Endothelial cell (in vitro differentiated cells): Measurements from ENCODE around the gene FBRSL1. TPM values are rescaled to one million over a fixed set of nuclear protein-coding genes. Genes with fewer than 3 reads are reported as not detected.
A peak's percentile ranks its signal among the peaks of the same experiment; 100 is the strongest.
"Not testable (repeated sequence)": the region's sequence is repeated elsewhere in the genome, so short reads cannot be mapped to it uniquely, and the experiment has no call there.

Experiments
- DNase-seq: peaks from one replicate; pipeline ENCODE4 v3.0.0; 2021; ENCODE audit warnings: low spot score
- H3K27ac Mint-ChIP-seq: one replicate; pipeline ENCODE4 v1.8.0; 2021; ENCODE audit warnings: mixed read lengths, inconsistent platforms; ENCODE audit not compliant: unreplicated experiment
- H3K27me3 Mint-ChIP-seq: one replicate; pipeline ENCODE4 v1.8.0; 2021; ENCODE audit warnings: mild to moderate bottlenecking, moderate library complexity, mixed read lengths, inconsistent platforms; ENCODE audit not compliant: unreplicated experiment
- H3K36me3 Mint-ChIP-seq: one replicate; pipeline ENCODE4 v1.8.0; 2021; ENCODE audit warnings: mild to moderate bottlenecking, low read depth, mixed read lengths, inconsistent platforms; ENCODE audit not compliant: unreplicated experiment
- H3K4me1 Mint-ChIP-seq: one replicate; pipeline ENCODE4 v1.8.0; 2021; ENCODE audit warnings: mild to moderate bottlenecking, mixed read lengths, inconsistent platforms; ENCODE audit not compliant: unreplicated experiment
- H3K4me3 Mint-ChIP-seq: one replicate; pipeline ENCODE4 v1.8.0; 2021; ENCODE audit warnings: mild to moderate bottlenecking, mixed read lengths, inconsistent platforms; ENCODE audit not compliant: unreplicated experiment
- H3K9me3 Mint-ChIP-seq: one replicate; pipeline ENCODE4 v1.8.0; 2021; ENCODE audit warnings: mixed read lengths, inconsistent platforms; ENCODE audit not compliant: unreplicated experiment
- long read RNA-seq: library from polyadenylated mRNA; unstranded; transcript quantifications from one replicate; pipeline ENCODE4 v2.0.0, GENCODE V29; 2020; ENCODE audit not compliant: unreplicated experiment
- total RNA-seq: library from RNA; stranded (reverse); fragmentation: NEBNext Ultra II Directional; extraction: Animal tissue kit (Norgen Biotek cat#: 25700); gene quantifications from one replicate; pipeline ENCODE4 v1.2.1, GENCODE V29; 2021; ENCODE audit not compliant: unreplicated experiment
- TF ChIP-seq, protein P1 (sequence below): fragments of 200-600 bp; sonication (generic); IDR thresholded peaks from one replicate; pipeline ENCODE4 v1.5.0; 2021; ENCODE audit warnings: antibody characterized with exemption; ENCODE audit not compliant: unreplicated experiment

FBRSL1 gene
- 38.4 TPM for total RNA-seq
- long read RNA-seq, partial matches to known transcripts, result 0 of 1 reads
- long read RNA-seq, other reads (novel, unspliced or antisense), result 1 of 1 reads

GRCh38 chr12:132489602-132490266 is at the start of gene FBRSL1:
Gene FBRSL1, plus strand, starts transcription at chr12:132490151.
- peaks cover 3% of the 10 kb centered on the region for H3K36me3 Mint-ChIP-seq
- H3K4me1 Mint-ChIP-seq, result peaks cover 18% of the 10 kb centered on the region
- H3K27me3 Mint-ChIP-seq, result peaks cover 29% of the 10 kb centered on the region
- peak within 1 kb of the TSS; percentile 86 for H3K4me3 Mint-ChIP-seq
- H3K27ac Mint-ChIP-seq, result peak within 1 kb of the TSS; percentile 36
- H3K9me3 Mint-ChIP-seq, result peaks cover 4% of the 10 kb centered on the region
- TF ChIP-seq, protein P1, sequence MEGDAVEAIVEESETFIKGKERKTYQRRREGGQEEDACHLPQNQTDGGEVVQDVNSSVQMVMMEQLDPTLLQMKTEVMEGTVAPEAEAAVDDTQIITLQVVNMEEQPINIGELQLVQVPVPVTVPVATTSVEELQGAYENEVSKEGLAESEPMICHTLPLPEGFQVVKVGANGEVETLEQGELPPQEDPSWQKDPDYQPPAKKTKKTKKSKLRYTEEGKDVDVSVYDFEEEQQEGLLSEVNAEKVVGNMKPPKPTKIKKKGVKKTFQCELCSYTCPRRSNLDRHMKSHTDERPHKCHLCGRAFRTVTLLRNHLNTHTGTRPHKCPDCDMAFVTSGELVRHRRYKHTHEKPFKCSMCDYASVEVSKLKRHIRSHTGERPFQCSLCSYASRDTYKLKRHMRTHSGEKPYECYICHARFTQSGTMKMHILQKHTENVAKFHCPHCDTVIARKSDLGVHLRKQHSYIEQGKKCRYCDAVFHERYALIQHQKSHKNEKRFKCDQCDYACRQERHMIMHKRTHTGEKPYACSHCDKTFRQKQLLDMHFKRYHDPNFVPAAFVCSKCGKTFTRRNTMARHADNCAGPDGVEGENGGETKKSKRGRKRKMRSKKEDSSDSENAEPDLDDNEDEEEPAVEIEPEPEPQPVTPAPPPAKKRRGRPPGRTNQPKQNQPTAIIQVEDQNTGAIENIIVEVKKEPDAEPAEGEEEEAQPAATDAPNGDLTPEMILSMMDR, result no peak
- peak; percentile 86 for DNase-seq

GRCh38 chr12:132440420-132440819 is 49.5 kb upstream of the FBRSL1 start:
- peaks cover 20% of the 10 kb centered on the region for H3K27me3 Mint-ChIP-seq
- H3K9me3 Mint-ChIP-seq, H3K36me3 Mint-ChIP-seq, H3K27ac Mint-ChIP-seq, H3K4me1 Mint-ChIP-seq, DNase-seq, H3K4me3 Mint-ChIP-seq: not testable (repeated sequence)

GRCh38 chr12:132441871-132442863 is 47.8 kb upstream of the FBRSL1 start:
- Mint-ChIP-seq H3K9me3 (no peaks in the 10 kb centered on the region), H3K4me3 (no peak overlapping the region), H3K4me1 (peaks cover 11% of the 10 kb centered on the region), H3K27ac (no peak overlapping the region), H3K36me3 (no peaks in the 10 kb centered on the region), H3K27me3 (peaks cover 21% of the 10 kb centered on the region)
- no peak for DNase-seq
- TF ChIP-seq, protein P1, result no peak

GRCh38 chr12:132443091-132443490 is 46.9 kb upstream of the FBRSL1 start:
- Mint-ChIP-seq H3K4me3 (no peak overlapping the region), H3K4me1 (peaks cover 11% of the 10 kb centered on the region), H3K27ac (peak overlapping the region; percentile 40), H3K27me3 (peaks cover 21% of the 10 kb centered on the region), H3K36me3 (no peaks in the 10 kb centered on the region), H3K9me3 (no peaks in the 10 kb centered on the region)
- no peak for DNase-seq
- TF ChIP-seq, protein P1, result no peak

GRCh38 chr12:132444283-132444682 is 45.7 kb upstream of the FBRSL1 start:
- Mint-ChIP-seq H3K27ac (no peak overlapping the region), H3K4me3 (no peak overlapping the region), H3K36me3 (no peaks in the 10 kb centered on the region), H3K9me3 (no peaks in the 10 kb centered on the region), H3K27me3 (peaks cover 23% of the 10 kb centered on the region), H3K4me1 (peaks cover 9% of the 10 kb centered on the region)
- TF ChIP-seq, protein P1, result no peak
- DNase-seq, result no peak
